NCI-H82 treated with DMSO at 0.1 percent for 48 hours (cell line): ENCODE measurements around the gene CCNI2.
"Not testable (repeated sequence)": the region's sequence is repeated elsewhere in the genome, so short reads cannot be mapped to it uniquely, and the experiment has no call there.

ENCODE experiments used
- DNase-seq: peaks from one replicate; lab custom pipeline; 2025; ENCODE audit not compliant: unreplicated experiment; lab: John Stamatoyannopoulos, UW

The CCNI2 gene

GRCh38 chr5:132779961-132780360 is 32.7 kb downstream of the CCNI2 start:
- no peak for DNase-seq

DNA sequence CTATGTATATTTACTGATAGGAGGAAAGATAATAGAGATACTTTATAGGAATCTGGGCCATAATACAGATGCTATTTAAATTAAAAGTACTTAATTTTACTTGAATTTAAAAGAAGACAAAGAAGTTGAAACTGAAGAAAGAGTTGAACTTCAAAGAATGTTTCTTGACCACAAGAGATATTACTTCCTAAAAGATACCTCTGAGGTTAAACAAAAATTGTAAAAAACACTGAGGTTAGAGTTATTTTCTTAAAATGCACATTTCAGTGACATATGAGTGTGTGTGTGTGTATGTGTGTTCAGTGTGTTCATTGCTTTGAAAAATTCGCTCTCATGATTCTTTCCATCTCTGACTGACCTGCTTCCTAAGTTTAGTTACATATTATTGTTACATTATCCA is 33.4 kb downstream of the CCNI2 start:
- no peak for DNase-seq

DNA sequence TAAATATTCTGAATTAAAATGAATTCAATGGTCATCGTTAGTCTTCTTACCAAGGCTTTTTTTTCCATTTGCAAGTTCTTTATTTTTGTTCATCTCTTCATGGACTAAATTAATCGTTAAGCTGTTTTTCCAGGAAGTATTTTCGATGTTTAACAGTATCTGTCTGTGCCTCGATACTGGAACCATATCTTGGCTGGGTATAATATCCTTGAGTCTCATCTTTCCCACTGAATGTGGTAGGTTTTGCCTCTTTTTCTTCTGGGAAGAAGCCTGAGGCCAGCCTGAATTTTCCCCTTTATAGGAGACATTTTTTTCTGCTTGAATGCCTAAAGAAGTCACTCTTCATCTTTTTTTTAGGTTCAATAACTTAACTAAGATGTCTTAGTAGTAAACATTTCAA is 33.8 kb downstream of the CCNI2 start:
- no peak for DNase-seq

DNA sequence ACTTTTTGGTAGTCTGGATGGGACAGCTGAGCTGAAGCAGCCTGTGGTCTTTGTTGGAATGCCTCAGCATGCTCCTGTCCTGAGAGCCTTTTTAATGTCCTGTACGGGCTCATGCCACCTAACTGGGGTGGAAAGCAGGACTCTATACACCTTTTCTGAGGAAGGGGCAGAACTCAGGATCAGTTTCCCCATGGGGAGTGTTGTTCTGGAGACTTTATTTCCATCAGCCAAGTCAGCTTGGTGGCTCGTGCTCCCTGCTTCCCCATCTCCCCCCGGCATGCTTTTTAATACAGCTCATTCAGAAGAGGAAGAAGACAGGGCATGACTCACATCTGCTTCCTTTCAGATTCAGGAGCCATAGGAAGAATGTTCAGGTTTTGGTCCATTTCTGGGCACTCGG is 34.9 kb downstream of the CCNI2 start:
- no peak for DNase-seq

DNA sequence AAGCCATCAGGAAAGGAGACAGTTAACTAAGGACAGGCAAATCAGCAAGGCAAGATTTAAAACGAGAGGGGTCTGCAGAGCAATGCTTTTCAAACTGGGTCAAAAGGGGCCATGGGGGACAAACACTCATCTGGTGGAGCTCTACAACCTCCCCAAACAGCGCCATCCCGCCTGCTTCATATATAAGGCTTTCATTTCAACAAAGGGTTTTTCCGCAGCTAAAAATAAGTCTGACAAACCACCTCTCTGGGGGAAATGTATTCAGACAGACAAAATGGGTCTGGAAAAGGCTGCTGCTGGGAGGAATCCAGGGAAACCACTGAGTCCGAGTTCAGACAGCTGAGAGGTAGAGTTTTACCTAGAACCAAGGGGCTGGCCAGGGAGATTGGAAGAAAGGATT is 38.1 kb downstream of the CCNI2 start:
- DNase-seq, result no peak

GRCh38 chr5:132785864-132786263 is 38.6 kb downstream of the CCNI2 start:
- DNase-seq, result no peak

DNA sequence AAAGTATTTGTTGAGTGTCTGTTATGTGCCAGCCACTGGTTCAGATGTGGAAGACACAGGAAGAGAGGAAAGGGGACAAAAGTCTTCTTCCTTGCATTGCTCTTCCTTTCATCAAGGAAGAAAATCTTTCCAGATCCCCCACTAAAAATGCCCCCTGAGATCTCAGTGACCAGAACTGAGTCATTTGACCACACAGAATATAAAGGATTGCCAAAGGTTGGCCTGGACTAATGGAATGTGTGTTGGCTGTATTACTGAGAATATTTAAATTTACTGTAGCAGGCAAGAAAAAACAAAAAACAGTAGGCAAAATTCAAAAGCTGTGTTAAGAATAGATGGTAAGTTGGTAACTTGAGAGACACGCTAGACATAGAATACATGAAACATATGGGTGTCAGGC is 39.9 kb downstream of the CCNI2 start:
- DNase-seq, result no peak

DNA sequence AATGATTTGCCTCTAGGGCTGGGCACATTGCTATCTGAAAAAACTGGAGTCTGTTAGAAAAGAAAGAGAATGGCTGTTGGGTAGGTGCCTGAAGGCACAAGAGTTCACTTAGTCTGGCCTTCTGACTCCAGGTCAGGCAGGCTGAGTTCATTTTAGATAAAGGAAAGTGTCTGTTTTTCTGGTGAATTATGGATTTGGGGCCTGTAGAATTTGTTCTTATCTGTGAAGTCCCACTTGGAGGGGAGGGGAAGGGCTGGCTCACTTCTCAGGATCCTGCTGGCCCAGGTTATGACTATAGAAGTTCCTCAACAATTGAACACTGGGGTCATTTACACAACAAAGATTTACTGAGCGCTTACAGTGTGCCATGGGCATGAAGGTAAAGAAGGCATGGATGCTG is 41.3 kb downstream of the CCNI2 start:
- no peak for DNase-seq

GRCh38 chr5:132788990-132789886 is 42.0 kb downstream of the CCNI2 start:
- no peak for DNase-seq

GRCh38 chr5:132790201-132790865 is 43.1 kb downstream of the CCNI2 start:
- no peak for DNase-seq

DNA sequence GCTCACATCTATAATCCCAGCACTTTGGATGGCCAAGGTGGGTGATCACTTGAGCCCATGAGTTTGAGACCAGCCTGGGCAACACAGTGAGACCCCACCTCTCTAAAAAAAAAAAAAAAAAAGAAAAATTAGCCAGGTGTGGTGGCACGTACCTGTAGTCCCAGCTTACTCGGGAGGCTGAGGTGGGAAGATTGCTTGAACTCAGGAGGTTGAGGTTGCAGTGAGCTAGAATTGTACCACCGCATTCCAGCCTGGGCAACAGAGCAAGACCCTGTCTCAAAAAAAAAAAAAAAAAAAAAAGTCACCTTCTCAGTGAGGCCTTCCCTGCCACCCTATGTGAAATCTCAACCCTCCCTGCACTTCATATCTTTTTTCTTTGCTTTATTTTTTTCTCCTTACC is 43.8 kb downstream of the CCNI2 start:
- no peak for DNase-seq

- no peak for DNase-seq
Observed at GRCh38 chr5:132797651-132798050, 50.4 kb downstream of the CCNI2 start.

- DNase-seq, result no peak
Observed at GRCh38 chr5:132799392-132799791, 52.2 kb downstream of the CCNI2 start.

GRCh38 chr5:132800545-132800944 is 53.3 kb downstream of the CCNI2 start:
- no peak for DNase-seq

GRCh38 chr5:132802044-132802684 is 54.9 kb downstream of the CCNI2 start:
- no peak for DNase-seq

DNA sequence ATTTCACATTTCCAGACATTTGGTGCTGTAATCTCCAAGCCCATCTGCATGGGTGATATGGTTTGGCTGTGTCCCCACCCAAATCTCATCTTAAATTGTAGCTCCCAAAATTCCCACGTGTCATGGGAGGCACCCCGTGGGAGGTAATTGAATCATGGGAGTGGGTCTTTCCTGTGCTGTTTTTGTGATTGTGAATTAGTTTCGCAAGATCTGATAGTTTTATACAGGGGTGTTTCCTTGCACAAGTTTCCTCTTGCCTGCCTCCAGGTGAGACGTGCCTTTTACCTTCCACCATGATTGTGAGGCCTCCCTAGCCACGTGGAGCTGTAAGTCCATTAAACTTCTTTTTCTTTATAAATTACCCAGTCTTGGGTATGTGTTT is 55.5 kb downstream of the CCNI2 start:
- not testable (repeated sequence) for DNase-seq
